Middle frontal gyrus (tissue), 1 donor: Measurements from ENCODE around the gene RBSN.
A peak's percentile ranks its signal among the peaks of the same experiment; 100 is the strongest.

ENCODE experiments used
- DNase-seq: peaks from one replicate; pipeline ENCODE4 v3.0.0-alpha.2; 2015; ENCODE audit warnings: low spot score; ENCODE audit errors: extremely low spot score

The RBSN gene

DNA sequence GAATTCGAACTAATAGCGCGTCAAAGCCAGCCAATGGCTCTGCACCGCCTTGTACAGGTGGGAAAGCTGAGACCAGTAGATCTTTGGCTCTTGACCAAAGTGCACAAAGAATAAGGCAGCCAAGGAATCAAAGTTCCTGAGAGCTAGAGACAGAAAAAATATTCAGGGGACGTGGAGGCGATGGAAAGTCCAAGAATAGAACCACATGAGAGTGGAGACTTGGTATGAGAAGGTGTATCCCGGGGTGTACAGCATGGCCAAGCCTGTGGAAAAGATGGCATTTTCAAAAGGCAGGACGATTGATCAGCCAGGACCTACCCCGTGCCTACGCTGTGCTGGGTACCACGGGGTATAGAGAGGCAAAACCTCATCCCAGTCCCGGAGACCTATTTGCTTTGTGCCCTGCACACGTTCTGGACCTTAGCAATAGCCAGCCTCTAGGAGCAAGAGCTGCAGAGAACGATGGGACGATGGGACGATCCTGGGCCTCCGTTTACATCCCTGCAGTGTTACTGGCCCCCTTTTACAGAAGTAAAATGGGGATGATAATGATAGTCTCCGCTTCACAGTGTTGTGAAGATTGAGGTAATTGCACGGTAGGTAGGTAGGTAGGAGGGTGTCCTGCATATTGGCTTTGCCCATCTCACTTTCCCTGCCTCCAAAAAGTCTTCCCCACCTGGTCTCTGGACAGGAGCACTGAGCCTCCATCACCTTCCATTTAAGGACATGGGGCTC lies 583 bp upstream of the RBSN start:
- no peak for DNase-seq

DNA sequence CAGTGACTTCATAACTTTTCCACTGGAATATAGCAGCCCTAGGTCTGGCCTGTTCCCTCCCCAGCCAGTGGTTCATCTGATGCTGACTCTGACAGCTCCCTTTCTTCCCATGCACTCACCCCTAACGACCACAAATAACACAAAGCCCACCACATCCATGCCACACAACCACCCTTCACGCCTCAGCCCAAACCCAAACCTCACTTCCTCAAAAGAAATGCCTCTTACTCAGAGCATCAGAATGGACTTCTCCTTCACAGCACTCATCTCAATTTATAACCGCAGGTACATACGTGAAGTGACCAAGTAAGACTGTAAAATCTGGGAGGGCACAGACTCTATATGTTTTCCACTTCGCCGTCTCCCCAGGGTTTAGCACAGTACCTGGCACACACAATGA lies 1.1 kb downstream of the RBSN start:
- DNase-seq = no peak

DNA sequence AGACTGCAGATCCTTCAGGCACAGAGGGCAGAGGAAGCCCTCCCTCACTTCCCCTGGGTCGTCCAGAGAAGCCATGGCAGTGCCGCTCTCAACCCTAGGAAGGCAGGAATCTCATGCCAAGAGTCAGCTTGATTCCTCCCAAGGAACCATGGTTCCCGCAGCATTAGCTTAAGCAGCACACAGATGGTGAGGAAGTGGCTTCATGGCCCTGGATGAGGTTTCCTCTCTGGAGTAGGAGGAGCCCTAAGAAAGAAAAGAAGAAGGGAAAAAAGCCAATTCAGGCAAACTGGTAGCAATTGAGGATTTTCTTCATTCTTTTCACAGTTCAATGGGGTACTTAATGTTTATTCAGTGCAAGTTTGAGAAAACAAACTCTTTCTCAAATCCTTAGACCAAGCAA lies 2.9 kb downstream of the RBSN start:
- no peak for DNase-seq

DNA sequence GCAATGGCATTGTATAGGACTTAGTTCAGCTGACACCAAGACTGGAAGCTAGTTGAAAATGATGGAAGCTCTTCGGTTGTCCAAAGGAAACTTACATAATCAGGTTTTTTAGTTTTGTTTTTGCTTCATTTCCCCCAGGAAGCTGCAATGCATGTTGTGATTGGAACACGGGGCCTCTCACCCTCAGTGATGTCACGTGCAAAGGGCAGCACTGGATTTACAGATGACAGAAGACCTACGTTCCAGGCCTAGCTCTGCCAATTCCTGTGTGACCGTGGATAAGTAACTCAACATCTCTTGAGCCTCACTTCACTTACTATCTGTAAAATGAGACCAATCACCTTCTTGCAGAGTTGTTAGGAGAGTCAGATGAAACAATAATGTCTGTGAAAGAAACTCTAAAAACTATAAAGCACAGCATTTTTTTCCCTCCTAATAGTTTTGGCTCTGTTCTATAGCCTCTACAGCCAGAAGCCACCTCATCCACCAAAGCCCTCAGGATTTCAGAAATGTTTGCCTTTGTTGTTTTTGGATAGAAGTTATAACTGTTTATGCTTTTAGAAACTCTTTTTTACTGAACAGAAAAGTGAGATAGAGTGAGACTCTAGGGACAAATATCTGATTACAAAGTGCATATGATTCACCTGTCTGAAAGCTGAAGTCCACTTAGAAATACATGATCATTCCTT lies 4.6 kb downstream of the RBSN start:
- DNase-seq = no peak

DNA sequence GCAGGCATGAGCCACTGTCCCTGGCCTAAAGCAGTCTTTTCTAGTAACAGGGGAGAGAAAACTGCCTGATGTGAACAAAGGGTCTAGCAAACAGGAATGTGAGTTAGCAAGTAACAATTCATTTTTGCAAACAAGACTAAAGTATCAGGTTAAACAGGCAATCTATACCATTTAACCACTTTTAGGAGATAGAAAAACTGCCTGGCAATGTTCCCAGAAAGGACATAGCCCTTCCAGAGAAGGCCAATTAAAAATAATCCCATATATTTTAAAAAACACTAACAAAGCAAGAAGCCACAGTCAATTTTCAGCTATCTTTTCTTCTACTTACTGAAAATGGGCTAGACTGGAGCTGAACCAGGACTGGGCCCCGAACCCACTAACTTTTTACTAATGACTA lies 6.3 kb downstream of the RBSN start:
- DNase-seq = no peak

DNA sequence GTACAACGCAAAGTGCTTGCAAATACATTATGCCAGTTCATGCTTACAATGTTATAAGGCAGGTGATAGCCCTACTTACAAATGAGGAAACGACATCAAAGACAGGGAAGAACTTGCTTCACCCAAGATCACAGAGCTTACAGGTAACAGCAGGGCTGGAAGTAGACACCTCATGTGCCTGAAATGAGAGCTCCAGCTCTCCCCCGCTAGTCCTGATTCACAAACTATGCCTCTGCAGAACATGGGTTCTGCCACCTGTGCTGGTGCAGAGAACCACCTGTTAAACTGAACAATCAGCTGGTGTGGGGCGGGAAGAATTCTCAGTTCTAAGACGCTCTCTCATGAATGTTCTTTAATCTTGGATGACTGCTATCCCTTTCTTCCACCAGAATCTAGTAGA lies 7.4 kb downstream of the RBSN start:
- DNase-seq = no peak

DNA sequence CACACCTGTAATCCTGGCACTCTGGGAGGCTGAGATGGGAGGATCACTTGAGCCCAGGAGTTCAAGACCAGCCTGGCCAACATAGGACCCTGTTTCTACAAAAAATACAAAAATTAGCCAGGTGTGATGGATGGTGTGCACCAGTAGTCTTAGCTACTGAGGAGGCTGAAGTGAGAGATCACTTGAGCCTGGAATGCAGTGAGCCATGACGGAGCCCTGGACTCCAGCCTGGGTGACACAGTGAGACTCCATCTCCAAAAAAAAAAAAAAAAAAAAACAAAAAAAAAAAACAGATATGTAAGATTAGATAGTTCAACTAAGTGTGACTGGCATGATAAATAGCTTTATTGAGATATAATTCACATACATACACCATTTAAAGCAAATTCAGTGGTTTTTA lies 9.7 kb downstream of the RBSN start:
- no peak for DNase-seq

DNA sequence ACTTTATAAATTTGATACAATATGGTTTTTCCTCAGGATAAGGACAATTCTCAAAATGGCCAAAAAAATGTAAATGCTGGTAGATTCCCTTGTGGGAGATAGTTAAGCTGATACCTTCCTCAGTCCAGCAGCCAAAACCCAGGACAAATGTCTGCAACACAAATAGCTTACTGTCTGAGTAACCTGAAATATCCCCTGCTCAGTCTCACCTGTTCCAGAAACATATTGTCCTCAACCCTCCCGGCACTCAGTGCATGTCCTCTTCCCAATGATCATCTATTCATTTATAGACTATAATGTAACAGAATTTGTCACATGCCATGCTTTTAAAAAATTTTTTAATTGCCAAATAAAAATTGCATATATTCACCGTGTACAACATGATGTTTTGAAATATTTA lies 12.2 kb downstream of the RBSN start:
- no peak for DNase-seq

DNA sequence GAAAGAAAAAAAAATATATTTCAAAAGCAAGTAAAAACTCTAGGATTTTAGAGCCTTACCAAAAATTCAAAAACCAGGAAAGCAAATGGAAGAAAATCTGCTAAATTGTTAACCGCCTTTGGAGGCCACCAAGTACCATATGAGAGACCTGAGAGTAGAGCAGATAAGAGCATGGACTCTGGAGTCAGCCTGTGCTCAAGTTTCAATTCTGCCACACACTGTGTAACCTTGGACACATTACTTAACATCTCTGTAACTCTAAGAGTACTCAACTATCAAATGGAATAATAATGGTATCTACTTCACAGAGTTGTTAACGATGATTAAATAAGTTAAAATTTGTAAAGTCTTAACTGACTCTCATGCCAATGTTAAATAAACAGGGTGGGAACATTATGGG lies 12.7 kb downstream of the RBSN start:
- no peak for DNase-seq

DNA sequence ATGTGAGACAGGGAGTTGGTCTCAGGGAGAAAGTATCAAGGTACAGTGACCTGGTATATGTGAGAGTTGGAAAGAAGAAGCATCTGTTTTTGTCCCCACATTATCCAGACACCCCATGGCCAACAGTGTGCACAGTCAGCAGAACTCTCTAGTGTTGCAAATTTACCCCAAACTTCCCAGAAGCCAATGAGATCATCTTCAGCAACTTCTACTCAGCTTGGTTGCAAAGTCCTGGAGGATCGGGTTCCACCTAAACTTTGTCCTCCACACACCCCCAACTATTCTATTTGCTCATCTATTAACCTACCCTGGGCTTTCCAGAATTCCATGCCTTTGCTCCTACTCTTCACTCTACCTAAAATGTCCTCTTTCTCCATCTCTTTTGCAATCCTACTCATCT lies 15.7 kb downstream of the RBSN start:
- DNase-seq = no peak

DNA sequence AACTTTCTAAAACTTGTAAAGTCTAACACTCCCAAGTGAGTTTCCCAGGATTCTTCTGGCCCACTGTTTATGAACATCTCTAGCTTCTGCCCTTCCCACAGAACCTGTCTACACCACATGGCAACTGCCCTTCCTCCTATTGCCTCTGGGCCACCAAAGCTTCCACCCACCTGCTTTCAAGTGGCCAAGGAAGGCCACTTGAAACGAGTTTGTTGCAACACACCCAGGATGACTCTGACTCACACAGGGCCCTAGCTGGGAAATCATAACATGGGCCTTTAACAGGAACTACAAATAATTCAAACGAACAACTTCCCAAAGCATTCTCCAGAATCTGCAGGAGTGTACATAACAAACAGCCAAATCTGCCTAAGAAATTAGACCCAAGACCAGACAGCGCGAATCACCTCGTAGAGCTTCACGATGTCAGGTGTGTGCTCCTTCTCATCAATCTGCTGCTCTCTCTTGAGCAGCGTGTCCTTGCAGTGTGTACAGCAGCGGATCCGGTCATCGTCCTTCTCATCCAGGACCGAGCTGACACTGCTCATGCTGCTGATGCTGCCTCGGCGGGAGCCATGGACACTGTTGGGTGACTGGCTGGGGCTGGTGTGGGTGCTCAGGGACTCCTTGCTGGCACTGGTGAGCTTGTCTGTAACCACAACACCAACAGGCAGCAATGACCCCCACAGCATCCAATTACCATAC lies 16.8 kb downstream of the RBSN start:
- no peak for DNase-seq

DNA sequence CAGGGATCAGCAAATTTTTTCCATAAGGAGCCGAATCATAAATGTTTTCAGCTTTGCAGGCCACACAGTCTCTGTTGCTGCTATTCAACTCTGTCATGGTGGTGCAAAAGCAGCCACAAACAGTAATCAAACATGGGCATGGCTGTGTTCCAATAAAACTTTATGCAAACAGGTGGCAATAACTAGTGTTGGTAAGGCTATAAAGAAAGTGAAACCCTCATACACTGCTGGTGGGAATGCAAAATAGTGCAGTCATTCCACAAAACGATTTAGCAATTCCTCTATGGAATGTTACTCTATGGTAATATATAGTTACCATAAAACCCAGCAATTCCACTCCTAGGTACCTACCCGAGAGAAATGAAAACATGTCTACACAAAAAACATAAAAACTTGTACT lies 19.9 kb downstream of the RBSN start:
- no peak for DNase-seq

DNA sequence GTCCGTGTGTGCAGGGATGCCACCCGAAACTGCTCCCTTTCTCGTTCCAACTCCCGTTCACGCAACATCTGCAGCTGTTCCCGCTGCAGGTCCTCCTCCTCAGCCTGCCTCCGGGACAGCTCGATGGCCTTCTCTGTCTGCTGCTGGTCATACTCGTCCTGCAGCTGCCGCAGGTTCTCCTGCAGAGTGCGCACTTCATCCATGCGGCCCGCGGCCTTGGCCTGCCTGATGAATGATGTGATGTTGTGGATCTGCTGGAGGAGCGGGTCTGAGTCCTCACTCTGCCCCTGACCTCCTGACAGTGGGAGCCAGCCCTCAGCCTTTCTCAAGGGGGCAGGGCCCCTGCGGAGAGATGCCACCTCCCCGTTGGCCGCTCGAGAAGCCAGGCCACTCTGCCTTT lies 24.4 kb downstream of the RBSN start:
- DNase-seq = no peak

DNA sequence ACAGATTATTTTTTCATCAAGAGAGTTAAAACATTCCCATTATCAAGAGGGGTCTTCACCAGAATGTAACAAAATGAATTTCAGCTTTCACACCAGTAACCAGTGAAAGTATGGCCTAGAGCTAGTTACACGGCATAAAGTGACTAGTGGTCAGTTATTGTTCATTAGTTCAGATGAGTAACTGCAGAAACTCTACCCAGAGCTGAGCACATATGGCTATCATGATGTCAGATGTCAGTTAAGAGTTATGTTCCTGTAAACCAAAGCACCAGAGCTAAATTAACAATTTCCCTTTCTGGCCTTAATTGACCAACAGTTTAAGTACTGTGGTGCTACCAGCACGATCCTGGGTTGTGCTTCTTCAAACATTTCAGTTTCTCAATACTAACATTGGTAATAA lies 27.2 kb downstream of the RBSN start:
- DNase-seq = no peak

DNA sequence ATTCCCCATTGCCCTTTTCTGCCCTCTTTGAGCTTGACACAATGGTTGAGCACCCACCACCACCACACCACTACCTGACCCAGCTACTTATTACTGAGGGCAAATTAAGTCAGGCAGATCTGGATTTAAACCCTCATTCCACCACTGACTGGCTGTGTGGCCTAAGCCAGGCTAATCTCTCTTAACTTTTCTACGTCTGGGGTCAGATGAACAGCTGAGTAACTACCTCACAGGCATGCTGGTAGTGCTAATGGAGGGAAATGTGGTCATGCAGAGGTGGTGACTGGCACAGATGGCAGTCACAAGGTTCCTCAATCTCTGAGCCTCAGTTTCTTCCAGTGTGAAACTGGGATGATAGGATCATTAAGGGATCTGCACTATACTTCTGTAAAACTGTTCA lies 29.5 kb downstream of the RBSN start:
- no peak for DNase-seq

DNA sequence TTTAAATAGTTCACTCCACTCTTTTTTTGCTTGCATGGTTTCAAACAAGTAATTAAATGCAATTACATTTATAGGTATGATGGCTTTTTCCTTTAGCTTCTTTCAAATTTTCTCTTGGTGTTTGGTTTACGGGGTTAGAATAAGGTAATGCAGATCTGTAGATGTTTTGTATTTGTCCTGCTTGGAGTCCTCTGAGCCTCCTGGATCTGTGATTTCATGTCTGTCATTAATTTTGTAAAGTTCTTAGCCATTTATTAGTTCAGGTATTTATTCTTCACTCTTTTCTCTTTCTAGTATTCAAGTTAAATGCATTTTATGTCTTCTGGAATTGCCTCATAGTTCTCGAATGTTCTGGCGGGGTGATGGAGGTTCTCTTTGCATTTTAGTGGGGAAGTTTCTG lies 32.5 kb downstream of the RBSN start:
- no peak for DNase-seq

DNA sequence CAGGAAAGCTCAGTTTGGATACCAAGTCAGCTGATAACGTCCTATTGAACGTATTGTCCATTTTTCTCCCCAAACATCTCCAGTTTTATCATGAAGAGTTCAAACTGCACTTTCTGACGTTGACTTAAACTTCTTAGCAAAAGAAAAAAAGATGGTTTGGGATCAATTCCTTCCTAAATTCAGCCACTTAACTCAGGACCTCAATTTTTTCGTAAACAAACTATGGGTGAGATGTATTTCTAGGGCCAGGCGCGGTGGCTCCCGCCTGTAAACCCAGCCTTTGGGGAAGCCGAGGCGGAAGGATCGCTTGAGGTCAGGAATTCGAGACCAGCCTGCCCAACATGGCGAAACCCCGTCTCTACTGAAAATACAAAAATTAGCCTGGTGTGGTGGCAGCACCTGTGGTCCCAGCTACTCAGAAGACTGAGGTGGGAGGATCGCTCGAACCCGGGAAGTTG lies 33.4 kb downstream of the RBSN start:
- DNase-seq = no peak

DNA sequence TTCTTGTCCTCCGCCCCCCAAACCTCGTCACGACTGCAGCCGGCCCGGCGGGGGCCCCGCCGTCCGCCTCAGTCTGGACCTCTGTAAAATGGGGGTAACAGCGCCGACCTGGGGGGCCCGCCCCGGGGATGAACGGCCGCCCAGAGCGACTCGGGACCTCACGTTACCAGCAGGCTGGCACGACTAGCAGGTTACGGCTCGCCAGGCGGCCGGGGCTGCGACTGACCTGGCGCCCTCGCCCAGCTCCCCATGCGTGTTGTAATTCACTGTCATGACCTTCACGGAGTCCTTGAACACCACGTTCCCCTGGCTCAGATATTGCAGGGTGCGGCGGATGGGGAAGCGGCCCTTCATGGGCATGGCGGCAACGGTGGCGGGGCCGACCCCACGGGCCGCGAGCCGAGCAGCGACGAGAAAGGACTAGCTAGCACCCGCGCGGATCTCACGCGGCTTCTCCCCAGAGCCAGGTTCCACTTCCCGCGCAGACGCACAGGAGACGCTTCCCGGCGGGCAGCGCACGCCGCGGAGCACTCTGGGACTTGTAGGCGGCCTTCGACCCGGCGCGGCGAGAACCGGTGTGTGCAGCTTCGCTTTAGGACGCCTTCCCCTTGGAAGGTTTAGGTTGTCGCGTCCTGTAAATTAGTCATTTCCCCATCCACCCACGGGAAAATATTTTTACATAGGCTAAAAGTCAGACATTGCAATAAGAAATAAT lies 34.0 kb downstream of the RBSN start, which contains the start of gene MRPS25:
Gene MRPS25 (minus strand): TSS at position 481 of the 715 bp plus-strand sequence. CDS start 121 bp downstream, at position 360.
- DNase-seq = peak; percentile 77

DNA sequence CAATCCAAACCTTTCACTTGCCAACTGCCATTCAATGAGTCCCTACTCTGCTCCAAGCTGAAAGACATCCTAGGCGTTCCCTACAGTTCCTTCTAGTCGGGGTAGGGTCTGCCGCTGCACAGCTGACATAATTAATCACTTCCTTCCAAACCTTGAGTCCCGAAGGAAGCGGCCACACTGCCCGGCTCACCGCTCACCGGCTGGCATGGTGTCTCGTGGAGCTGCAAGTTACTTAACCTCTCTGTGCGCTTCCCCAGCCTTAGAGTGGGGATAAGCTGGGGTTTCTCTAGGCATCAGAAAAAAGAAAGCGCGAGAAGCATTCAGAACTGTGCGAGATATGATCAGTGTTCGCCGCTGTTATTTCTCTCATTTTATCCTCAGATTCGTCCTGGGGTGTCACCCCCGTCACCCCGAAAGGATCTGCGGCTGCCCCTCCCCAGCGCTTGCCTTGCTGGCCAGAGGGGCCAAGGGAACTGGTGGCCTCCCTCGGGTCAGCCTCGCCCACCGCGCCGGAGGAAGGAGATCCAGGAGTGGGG lies 34.6 kb downstream of the RBSN start:
- DNase-seq = no peak

DNA sequence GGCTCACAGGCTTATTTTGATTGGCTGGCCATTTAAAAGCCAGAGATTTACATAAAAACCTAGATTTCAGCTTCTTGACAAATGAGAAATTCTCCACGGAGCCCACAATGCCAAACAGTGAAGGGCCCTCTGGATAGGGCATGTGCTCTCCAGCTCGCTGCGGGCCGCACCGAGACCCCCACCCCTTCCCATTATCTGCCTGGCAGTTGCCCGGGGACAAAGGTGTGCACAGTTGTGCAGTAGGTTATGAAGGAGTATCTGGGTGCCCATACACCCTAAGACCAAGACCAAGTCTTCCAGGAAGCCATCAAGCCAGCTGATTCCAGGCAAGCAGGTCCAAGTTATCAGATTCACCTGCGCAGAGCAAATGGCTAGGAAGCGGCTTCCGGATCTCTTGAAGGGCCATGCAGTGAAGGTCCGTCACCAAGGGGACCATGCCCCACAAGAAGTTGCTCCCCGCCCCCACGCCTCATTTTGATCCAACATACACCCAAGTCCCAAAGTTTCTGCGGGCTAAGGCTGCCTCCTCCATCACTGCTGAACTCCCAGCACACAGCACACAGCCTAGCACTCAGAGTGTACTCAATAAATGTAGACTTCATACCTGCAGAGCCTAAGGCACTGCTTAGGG lies 35.2 kb downstream of the RBSN start:
- DNase-seq = no peak

DNA sequence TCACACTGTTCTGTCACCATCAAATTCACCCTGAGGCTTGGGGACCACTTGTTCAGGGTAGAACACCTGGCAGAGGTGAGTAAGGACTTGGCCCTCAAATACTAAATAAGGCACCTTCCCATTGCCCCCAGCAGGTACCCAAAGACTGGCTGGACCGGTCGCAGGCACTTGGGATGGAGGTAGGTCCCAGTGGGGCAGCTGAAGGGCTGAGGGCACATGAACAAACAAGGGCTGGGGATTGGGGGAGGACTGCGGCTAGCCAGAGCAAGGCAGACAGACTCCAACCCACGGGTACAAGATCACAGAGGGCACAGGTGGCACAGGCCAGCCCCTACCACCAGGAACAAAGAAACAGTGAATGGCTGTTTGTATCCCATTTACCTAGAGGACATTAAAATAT lies 35.7 kb downstream of the RBSN start:
- DNase-seq = no peak
